RWPE2 (cell line): Measurements from ENCODE around the gene WASF3.

Experiments used
- ATAC-seq: fragments of 200-7000 bp; cut with Tn5 transposase; 3 replicates; pipeline ENCODE4 v1.9.1; 2021; ENCODE audit warnings: low read depth
- DNase-seq: peaks from one replicate; pipeline ENCODE4 v3.0.0-alpha.2; 2020; ENCODE audit warnings: low spot score
- H3K27ac ChIP-seq: fragments of 450-650 bp; 2 replicates; pipeline ENCODE4 v1.5.1; 2017; ENCODE audit warnings: mild to moderate bottlenecking; ENCODE audit not compliant: poor library complexity, severe bottlenecking
- H3K27me3 ChIP-seq: fragments of 250-450 bp; sonication (Bioruptor Pico); 2 replicates; pipeline ENCODE4 v1.5.1; 2021; ENCODE audit warnings: mild to moderate bottlenecking, moderate library complexity; ENCODE audit not compliant: insufficient read depth, poor library complexity, severe bottlenecking
- H3K36me3 ChIP-seq: fragments of 250-450 bp; sonication (Bioruptor Pico); 2 replicates; pipeline ENCODE4 v1.5.1; 2020; ENCODE audit warnings: low read depth, mild to moderate bottlenecking, moderate library complexity
- H3K4me1 ChIP-seq: fragments of 250-450 bp; sonication (Bioruptor Pico); 2 replicates; pipeline ENCODE4 v1.5.1; 2021; ENCODE audit warnings: mild to moderate bottlenecking, moderate library complexity; ENCODE audit not compliant: insufficient read depth, poor library complexity, severe bottlenecking
- H3K4me3 ChIP-seq: fragments of 250-450 bp; sonication (Bioruptor Pico); 2 replicates; pipeline ENCODE4 v1.5.1; 2021; ENCODE audit warnings: mild to moderate bottlenecking, moderate library complexity; ENCODE audit not compliant: severe bottlenecking
- H3K9me3 ChIP-seq: fragments of 250-450 bp; sonication (Bioruptor Pico); 2 replicates; pipeline ENCODE4 v1.5.1; 2021; ENCODE audit warnings: mild to moderate bottlenecking, moderate library complexity; ENCODE audit not compliant: severe bottlenecking
- TF ChIP-seq, protein P1 (sequence below): fragments of 450-650 bp; IDR thresholded peaks from one replicate; pipeline ENCODE4 v1.5.1; 2017; ENCODE audit warnings: mild to moderate bottlenecking, moderate library complexity; ENCODE audit not compliant: poor library complexity, severe bottlenecking

The WASF3 gene, protein sequence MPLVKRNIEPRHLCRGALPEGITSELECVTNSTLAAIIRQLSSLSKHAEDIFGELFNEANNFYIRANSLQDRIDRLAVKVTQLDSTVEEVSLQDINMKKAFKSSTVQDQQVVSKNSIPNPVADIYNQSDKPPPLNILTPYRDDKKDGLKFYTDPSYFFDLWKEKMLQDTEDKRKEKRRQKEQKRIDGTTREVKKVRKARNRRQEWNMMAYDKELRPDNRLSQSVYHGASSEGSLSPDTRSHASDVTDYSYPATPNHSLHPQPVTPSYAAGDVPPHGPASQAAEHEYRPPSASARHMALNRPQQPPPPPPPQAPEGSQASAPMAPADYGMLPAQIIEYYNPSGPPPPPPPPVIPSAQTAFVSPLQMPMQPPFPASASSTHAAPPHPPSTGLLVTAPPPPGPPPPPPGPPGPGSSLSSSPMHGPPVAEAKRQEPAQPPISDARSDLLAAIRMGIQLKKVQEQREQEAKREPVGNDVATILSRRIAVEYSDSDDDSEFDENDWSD

DNA sequence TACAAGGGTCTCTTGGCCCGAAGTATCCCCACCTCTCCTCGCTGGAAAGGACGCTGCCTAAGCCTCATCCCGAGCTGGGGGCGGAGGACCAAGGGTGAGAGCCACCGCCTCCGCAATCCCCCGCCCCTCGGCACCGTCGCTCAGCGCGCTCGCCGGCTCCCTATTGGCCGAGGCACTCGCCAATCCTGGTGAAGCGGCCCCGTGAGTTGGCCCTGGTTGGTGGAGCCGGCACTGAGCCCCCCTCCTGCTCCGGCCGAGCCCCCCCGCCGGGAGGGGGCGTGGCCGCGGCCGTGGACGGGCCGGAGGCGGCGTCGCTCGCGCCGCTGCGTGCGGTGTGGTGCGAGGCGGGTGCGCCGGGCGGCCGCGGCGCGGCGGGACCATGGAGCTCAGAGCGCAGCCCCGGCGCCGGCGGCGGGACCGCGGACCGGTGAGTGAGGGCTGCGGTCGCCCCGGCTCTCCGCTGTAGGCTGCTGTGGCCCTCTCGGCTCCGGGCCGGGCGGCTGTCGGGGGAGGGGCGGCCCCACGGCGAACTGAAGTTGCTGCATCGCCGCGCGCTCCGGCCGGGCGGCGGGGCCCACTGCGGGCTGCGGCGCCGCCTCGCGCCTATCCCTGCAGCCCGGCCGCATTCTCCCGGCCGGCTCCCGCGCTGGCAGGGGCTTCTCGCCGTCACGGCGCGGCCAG lies at the start of gene WASF3:
Gene WASF3 (plus strand): TSS at position 291 of the 681 bp plus-strand sequence. CDS start 84,588 bp downstream, outside the sequence.
- ATAC-seq = peak; percentile 99
- peak within 1 kb of the TSS; percentile 24 for H3K27ac ChIP-seq

DNA sequence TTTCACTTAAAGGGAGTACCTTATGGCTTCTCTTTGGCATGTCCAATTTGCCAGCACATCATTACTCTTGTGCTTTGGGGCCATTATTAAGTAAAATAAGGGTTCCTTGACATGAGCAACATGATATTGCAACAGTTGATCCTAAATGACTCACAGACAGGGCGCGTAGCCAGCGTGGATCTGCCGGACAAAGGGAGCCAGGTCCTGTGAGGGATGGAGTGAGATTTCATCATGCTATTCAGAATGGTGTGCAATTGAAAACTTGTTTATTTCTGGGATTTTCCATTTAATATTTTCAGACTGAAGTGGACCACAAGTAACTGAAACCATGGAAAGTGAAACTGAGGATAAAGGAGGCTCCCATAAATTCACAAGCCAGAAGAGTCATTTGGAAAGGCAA lies 48.6 kb upstream of the WASF3 start:
- peak; percentile 92 for ATAC-seq
- Histone ChIP-seq H3K36me3 (no peaks in the 10 kb centered on the region), H3K27me3 (no peaks in the 10 kb centered on the region), H3K9me3 (no peaks in the 10 kb centered on the region), H3K27ac (peak overlapping the region; percentile 49), H3K4me3 (no peak overlapping the region), H3K4me1 (peaks cover 8% of the 10 kb centered on the region)
- TF ChIP-seq, protein P1, sequence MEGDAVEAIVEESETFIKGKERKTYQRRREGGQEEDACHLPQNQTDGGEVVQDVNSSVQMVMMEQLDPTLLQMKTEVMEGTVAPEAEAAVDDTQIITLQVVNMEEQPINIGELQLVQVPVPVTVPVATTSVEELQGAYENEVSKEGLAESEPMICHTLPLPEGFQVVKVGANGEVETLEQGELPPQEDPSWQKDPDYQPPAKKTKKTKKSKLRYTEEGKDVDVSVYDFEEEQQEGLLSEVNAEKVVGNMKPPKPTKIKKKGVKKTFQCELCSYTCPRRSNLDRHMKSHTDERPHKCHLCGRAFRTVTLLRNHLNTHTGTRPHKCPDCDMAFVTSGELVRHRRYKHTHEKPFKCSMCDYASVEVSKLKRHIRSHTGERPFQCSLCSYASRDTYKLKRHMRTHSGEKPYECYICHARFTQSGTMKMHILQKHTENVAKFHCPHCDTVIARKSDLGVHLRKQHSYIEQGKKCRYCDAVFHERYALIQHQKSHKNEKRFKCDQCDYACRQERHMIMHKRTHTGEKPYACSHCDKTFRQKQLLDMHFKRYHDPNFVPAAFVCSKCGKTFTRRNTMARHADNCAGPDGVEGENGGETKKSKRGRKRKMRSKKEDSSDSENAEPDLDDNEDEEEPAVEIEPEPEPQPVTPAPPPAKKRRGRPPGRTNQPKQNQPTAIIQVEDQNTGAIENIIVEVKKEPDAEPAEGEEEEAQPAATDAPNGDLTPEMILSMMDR = no peak
- peak; percentile 79 for DNase-seq

More for the DNA sequence above, at the start of gene WASF3:
- peak; percentile 93 for DNase-seq
- TF ChIP-seq, protein P1 = no peak
- H3K36me3 ChIP-seq = no peaks in the 10 kb centered on the region
- no peaks in the 10 kb centered on the region for H3K9me3 ChIP-seq
- H3K4me1 ChIP-seq = no peaks in the 10 kb centered on the region
- H3K4me3 ChIP-seq = peak within 1 kb of the TSS; percentile 94
- no peaks in the 10 kb centered on the region for H3K27me3 ChIP-seq

DNA sequence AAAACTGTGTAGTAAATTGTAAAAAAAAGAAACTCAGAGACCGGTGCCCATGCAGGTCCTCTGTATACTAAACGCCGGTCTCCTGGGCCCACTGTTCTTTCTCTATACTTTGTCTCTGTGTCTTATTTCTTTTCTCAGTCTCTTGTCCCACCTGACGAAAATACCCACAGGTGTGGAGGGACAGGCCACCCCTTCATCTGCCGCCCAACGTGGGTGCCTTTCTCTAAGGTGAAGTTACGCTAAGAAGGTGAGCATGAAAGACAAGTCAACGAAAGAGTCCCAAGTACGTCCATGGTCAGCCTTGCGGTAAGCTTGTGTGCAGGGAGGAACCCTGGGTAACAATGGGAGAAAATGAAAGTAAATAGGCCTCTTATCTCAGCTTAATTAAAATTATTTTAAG lies 48.0 kb upstream of the WASF3 start:
- Histone ChIP-seq H3K9me3 (no peaks in the 10 kb centered on the region), H3K36me3 (no peaks in the 10 kb centered on the region), H3K27me3 (no peaks in the 10 kb centered on the region), H3K4me3 (no peak overlapping the region), H3K27ac (peak overlapping the region; percentile 49), H3K4me1 (peaks cover 8% of the 10 kb centered on the region)
- TF ChIP-seq, protein P1 = no peak
- no peak for DNase-seq
- no peak for ATAC-seq

DNA sequence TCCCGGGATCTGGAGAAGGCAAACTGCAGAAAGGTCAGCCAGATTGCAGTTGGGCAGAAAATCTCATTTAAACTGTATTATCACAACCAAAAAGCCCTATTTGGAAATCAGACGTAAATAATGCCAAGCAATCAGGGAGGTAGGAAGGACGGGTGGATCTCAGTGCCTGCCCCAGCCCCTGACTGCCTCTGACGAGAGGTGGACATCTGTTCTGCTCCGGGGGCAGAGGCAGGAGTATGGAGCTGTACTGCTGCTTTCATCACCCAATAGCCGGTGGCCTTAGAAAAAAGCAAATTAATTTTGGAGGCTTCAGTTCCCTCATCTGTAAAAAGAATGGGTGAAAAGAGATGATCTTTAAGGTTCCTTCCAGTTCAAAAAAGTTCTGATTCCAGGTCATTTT lies 43.6 kb upstream of the WASF3 start:
- H3K27ac ChIP-seq = no peak overlapping the region
- H3K36me3 ChIP-seq = no peaks in the 10 kb centered on the region
- ATAC-seq (no peak), DNase-seq (no peak)
- no peak overlapping the region for H3K4me3 ChIP-seq
- no peaks in the 10 kb centered on the region for H3K9me3 ChIP-seq
- no peaks in the 10 kb centered on the region for H3K27me3 ChIP-seq
- TF ChIP-seq, protein P1 = no peak
- H3K4me1 ChIP-seq = peaks cover 4% of the 10 kb centered on the region

DNA sequence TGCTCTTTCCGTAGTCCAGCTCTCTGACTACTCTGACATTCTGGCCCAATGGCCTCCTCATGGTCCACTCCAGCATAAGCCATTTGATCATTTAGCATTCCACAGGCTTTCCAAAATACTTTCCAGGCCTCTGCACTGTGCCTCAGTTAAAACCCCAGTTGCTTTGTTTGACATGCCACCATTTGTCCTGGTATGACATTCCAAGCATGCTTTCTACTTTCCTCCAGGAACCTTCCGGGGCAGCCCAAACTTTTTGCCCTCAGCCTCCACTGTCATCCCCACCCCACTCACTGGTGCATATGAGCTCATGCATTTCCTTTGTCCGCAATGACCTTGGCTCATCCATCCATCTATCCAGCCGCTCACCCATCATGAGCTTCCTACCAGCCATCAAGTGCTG lies 41.8 kb upstream of the WASF3 start:
- H3K4me1 ChIP-seq = no peaks in the 10 kb centered on the region
- H3K4me3 ChIP-seq = no peak overlapping the region
- ATAC-seq (no peak), DNase-seq (no peak)
- no peaks in the 10 kb centered on the region for H3K36me3 ChIP-seq
- TF ChIP-seq, protein P1 = no peak
- H3K9me3 ChIP-seq = no peaks in the 10 kb centered on the region
- no peak overlapping the region for H3K27ac ChIP-seq
- H3K27me3 ChIP-seq = no peaks in the 10 kb centered on the region
